Measurements from ENCODE around the gene BTBD6. TPM values are rescaled to one million over a fixed set of nuclear protein-coding genes. Genes with fewer than 3 reads are reported as not detected.

BTBD6 gene
- total and polyA plus RNA-seq, 2 experiments from 2014 or later, result 2.2 to 11.6 TPM

DNA sequence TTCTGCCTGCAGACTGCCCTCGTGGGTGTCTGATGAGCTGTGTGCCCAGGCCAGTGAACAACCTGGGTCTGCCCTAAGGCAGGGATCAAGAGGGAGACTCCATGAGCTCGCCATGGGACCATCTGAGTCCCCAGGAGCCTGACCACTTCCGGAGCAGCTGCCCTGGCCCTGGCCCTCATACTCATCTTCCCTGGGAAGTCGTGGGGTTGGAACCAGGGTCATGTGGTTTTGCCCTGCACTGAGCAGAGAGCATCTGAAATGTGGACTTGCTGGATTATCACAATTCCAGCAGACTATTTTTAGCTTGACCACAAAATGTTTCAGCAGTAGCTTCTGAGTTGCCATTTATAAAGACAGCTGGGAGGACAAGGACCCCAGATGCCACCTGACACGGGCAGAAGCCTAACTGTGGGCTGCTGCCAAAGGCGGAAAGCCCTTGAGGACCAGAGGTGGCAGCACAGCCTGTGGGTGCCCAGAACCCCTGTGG, 6.7 kb downstream of the BTBD6 start:
- ATAC-seq, result no peak
- peaks cover 2% of the 10 kb centered on the region for H3K27me3 Mint-ChIP-seq (ENCODE audit: insufficient read depth, low read depth, poor library complexity)
- H3K4me1 Mint-ChIP-seq, result no peaks in the 10 kb centered on the region
- Histone ChIP-seq H3K9me2 (ENCODE audit: insufficient read depth) (no peaks in the 10 kb centered on the region), H3K4me3 (no peak overlapping the region), H3K4me2 (no peak overlapping the region), H3K79me2 (replicated peaks; ENCODE audit: insufficient read depth) (no peaks in the 10 kb centered on the region), H3K27ac (ENCODE audit: low read depth) (0 out of 2 replicates have a peak overlapping the region, but pooled peaks have one; percentile 19), H3K4me1 (ENCODE audit: insufficient read depth) (no peaks in the 10 kb centered on the region), H3K36me3 (ENCODE audit: insufficient read depth) (no peaks in the 10 kb centered on the region), H4K20me1 (replicated peaks; ENCODE audit: insufficient read depth) (no peaks in the 10 kb centered on the region), H3F3A (replicated peaks; ENCODE audit: low read depth) (0 out of 2 replicates have a peak, but pooled peaks cover 3% of the 10 kb centered on the region), H3K27me3 (ENCODE audit: insufficient read depth) (no peaks in the 10 kb centered on the region), H2AFZ (no peak overlapping the region)
- H3K36me3 Mint-ChIP-seq (ENCODE audit: low read depth), result peaks cover 8% of the 10 kb centered on the region
- no peak for TF ChIP-seq JUNB (IDR thresholded peaks at IDR 0.05; ENCODE audit: unreplicated experiment)
- TF ChIP-seq, protein P1, sequence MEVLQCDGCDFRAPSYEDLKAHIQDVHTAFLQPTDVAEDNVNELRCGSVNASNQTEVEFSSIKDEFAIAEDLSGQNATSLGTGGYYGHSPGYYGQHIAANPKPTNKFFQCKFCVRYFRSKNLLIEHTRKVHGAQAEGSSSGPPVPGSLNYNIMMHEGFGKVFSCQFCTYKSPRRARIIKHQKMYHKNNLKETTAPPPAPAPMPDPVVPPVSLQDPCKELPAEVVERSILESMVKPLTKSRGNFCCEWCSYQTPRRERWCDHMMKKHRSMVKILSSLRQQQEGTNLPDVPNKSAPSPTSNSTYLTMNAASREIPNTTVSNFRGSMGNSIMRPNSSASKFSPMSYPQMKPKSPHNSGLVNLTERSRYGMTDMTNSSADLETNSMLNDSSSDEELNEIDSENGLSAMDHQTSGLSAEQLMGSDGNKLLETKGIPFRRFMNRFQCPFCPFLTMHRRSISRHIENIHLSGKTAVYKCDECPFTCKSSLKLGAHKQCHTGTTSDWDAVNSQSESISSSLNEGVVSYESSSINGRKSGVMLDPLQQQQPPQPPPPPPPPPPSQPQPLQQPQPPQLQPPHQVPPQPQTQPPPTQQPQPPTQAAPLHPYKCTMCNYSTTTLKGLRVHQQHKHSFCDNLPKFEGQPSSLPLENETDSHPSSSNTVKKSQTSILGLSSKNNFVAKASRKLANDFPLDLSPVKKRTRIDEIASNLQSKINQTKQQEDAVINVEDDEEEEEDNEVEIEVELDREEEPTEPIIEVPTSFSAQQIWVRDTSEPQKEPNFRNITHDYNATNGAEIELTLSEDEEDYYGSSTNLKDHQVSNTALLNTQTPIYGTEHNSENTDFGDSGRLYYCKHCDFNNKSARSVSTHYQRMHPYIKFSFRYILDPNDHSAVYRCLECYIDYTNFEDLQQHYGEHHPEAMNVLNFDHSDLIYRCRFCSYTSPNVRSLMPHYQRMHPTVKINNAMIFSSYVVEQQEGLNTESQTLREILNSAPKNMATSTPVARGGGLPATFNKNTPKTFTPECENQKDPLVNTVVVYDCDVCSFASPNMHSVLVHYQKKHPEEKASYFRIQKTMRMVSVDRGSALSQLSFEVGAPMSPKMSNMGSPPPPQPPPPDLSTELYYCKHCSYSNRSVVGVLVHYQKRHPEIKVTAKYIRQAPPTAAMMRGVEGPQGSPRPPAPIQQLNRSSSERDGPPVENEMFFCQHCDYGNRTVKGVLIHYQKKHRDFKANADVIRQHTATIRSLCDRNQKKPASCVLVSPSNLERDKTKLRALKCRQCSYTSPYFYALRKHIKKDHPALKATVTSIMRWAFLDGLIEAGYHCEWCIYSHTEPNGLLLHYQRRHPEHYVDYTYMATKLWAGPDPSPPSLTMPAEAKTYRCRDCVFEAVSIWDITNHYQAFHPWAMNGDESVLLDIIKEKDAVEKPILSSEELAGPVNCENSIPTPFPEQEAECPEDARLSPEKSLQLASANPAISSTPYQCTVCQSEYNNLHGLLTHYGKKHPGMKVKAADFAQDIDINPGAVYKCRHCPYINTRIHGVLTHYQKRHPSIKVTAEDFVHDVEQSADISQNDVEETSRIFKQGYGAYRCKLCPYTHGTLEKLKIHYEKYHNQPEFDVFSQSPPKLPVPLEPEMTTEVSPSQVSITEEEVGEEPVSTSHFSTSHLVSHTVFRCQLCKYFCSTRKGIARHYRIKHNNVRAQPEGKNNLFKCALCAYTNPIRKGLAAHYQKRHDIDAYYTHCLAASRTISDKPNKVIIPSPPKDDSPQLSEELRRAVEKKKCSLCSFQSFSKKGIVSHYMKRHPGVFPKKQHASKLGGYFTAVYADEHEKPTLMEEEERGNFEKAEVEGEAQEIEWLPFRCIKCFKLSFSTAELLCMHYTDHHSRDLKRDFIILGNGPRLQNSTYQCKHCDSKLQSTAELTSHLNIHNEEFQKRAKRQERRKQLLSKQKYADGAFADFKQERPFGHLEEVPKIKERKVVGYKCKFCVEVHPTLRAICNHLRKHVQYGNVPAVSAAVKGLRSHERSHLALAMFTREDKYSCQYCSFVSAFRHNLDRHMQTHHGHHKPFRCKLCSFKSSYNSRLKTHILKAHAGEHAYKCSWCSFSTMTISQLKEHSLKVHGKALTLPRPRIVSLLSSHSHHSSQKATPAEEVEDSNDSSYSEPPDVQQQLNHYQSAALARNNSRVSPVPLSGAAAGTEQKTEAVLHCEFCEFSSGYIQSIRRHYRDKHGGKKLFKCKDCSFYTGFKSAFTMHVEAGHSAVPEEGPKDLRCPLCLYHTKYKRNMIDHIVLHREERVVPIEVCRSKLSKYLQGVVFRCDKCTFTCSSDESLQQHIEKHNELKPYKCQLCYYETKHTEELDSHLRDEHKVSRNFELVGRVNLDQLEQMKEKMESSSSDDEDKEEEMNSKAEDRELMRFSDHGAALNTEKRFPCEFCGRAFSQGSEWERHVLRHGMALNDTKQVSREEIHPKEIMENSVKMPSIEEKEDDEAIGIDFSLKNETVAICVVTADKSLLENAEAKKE (CRISPR knock-in tag; IDR thresholded peaks at IDR 0.05), result no peak
- TF ChIP-seq NANOG (IDR thresholded peaks at IDR 0.05; ENCODE audit: borderline replicate concordance), result no peak
- TF ChIP-seq POLR2AphosphoS5 (IDR thresholded peaks at IDR 0.05; ENCODE audit: low read depth), result no peak
- TF ChIP-seq, protein P2, sequence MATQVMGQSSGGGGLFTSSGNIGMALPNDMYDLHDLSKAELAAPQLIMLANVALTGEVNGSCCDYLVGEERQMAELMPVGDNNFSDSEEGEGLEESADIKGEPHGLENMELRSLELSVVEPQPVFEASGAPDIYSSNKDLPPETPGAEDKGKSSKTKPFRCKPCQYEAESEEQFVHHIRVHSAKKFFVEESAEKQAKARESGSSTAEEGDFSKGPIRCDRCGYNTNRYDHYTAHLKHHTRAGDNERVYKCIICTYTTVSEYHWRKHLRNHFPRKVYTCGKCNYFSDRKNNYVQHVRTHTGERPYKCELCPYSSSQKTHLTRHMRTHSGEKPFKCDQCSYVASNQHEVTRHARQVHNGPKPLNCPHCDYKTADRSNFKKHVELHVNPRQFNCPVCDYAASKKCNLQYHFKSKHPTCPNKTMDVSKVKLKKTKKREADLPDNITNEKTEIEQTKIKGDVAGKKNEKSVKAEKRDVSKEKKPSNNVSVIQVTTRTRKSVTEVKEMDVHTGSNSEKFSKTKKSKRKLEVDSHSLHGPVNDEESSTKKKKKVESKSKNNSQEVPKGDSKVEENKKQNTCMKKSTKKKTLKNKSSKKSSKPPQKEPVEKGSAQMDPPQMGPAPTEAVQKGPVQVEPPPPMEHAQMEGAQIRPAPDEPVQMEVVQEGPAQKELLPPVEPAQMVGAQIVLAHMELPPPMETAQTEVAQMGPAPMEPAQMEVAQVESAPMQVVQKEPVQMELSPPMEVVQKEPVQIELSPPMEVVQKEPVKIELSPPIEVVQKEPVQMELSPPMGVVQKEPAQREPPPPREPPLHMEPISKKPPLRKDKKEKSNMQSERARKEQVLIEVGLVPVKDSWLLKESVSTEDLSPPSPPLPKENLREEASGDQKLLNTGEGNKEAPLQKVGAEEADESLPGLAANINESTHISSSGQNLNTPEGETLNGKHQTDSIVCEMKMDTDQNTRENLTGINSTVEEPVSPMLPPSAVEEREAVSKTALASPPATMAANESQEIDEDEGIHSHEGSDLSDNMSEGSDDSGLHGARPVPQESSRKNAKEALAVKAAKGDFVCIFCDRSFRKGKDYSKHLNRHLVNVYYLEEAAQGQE (IDR thresholded peaks at IDR 0.05; ENCODE audit: unreplicated experiment), result no peak
- TF ChIP-seq, protein P3, sequence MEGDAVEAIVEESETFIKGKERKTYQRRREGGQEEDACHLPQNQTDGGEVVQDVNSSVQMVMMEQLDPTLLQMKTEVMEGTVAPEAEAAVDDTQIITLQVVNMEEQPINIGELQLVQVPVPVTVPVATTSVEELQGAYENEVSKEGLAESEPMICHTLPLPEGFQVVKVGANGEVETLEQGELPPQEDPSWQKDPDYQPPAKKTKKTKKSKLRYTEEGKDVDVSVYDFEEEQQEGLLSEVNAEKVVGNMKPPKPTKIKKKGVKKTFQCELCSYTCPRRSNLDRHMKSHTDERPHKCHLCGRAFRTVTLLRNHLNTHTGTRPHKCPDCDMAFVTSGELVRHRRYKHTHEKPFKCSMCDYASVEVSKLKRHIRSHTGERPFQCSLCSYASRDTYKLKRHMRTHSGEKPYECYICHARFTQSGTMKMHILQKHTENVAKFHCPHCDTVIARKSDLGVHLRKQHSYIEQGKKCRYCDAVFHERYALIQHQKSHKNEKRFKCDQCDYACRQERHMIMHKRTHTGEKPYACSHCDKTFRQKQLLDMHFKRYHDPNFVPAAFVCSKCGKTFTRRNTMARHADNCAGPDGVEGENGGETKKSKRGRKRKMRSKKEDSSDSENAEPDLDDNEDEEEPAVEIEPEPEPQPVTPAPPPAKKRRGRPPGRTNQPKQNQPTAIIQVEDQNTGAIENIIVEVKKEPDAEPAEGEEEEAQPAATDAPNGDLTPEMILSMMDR (conservative IDR thresholded peaks at IDR 0.05; ENCODE audit: low read depth in 2 of 2), result no peak
- no peak for TF ChIP-seq CREB1 (CRISPR knock-in tag; IDR thresholded peaks at IDR 0.05; ENCODE audit: low read depth)
- TF ChIP-seq ZNF114 (CRISPR knock-in tag; IDR thresholded peaks at IDR 0.05), result no peak
- TF ChIP-seq STAT1 (IDR thresholded peaks at IDR 0.05; ENCODE audit: unreplicated experiment), result no peak
- TF ChIP-seq EZH2phosphoT487 (IDR thresholded peaks at IDR 0.05; ENCODE audit: unreplicated experiment), result no peak
- TF ChIP-seq EZH2 (IDR thresholded peaks at IDR 0.05; ENCODE audit: low read depth, unreplicated experiment), result no peak
- TF ChIP-seq, protein P4, sequence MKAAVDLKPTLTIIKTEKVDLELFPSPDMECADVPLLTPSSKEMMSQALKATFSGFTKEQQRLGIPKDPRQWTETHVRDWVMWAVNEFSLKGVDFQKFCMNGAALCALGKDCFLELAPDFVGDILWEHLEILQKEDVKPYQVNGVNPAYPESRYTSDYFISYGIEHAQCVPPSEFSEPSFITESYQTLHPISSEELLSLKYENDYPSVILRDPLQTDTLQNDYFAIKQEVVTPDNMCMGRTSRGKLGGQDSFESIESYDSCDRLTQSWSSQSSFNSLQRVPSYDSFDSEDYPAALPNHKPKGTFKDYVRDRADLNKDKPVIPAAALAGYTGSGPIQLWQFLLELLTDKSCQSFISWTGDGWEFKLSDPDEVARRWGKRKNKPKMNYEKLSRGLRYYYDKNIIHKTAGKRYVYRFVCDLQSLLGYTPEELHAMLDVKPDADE (IDR thresholded peaks at IDR 0.05), result no peak
- H3K9me3 Mint-ChIP-seq, result no peaks in the 10 kb centered on the region
- H3K4me3 Mint-ChIP-seq, result no peak overlapping the region
- DNase-seq (ENCODE audit: low spot score), result no peak
- H3K27ac Mint-ChIP-seq, result no peak overlapping the region
